ENCODE data around the gene TBL1Y.
A peak's percentile ranks its signal among the peaks of the same experiment; 100 is the strongest.
"Not testable (repeated sequence)": the region's sequence is repeated elsewhere in the genome, so short reads cannot be mapped to it uniquely, and the experiment has no call there.

TBL1Y gene

DNA sequence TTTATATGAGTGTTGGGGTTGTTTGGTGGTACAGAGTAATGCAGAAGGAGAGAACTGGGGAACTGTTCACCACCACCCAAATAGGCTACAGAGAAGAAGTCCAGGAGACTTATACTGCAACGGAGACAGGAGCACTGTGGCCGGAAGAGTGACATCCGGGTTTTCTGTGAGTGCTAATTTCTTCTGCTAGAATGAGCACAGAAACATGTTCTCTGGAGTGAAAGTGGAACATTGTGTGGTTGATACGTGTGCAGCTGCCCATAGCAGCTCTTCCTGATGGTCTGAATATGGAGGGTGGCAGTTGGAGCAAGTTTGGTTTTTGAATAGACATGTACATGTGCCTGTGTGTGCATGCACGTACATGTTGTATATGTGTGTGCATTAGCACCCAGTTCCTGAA lies 67.3 kb downstream of the TBL1Y start:
- no peak for DNase-seq

DNA sequence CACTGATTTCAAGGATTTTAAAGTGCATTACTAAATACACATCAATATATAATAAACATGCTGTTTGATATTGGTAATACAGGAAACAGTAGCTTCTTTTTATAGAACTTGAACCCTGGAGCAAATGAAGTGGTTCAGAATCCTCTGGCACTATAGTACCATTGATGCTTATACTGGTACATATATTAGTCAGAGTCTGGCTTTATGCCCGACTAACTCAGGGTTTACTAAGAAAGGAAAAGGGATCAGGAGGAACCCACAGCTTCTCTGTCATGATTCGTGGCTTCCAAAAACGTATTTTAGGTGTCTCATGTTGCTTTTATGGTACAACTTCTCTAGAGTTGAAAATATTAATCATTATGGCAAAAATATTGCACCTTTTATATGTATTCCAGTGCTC lies 72.7 kb downstream of the TBL1Y start:
- DNase-seq = no peak

DNA sequence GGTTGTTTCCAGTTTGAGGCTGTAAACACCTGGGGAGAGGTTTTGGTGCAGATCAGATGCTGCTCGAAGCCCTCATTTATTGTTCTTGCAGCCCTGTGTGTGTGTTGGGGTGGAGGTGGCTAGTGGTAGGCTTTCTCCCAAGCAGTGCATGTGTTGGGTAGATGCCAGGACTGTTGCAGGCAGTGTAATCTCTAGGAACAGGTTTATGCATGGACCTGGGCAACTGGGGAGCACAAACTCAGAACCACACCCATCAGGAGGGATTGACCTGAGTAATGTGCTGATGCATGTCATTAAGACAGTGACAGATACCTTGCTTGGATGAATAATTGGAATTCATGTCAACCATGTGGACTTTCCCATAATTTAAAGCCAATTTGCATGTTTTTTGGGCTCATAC lies 77.3 kb downstream of the TBL1Y start:
- peak; percentile 49 for DNase-seq

DNA sequence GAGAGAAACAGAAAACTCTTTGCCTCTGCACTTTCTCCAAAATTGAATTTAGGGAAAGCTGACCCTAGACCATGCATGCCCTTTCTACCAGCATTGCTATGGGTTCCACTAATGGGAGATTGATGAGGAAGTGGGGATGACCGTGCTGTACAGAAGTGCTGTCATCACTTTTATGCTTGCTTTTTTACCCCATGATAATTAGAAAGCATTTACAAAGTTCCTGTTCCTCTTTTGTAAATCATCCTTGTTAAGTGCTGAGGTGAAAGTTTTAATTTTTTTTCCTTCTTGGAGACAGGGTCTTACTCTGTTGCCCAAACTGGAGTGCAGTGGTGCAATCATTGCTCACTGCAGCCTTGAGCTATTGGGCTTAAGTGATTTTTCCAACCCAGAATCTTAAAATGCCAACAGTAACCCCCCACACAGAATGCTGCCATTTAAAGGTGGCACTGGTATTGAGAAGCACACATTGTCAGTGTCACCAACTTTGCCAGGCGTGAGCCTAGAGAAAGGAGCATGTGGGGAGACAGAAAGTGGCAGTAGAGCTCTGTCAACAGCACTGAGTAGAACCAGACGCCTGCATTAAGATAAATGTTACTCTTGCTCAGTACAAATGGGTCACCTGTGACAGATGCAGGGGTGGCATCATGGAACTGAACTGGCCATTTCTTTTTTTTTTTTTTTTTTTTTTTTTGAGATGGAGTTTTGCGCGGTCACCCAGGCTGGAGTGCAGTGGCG lies 79.6 kb downstream of the TBL1Y start:
- DNase-seq = no peak

DNA sequence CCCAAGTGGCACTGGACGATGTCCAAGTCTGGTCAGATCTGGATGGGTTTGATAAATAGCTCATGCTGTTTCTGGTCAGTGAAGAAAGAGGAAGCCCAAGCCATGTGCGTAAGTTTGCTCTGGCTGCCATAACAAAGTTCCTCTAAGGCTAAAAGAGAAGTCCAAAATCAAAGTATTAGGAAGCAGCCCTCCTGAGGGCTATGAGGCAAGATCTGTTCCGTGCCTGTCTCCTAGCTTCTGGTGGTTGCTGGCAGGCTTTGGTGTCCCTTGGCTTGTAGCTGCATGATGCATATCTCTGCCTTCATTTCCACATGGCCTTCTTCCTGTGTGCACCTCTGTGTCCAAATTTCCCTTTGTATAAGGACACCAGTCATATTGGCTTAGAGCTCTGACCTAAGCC lies 81.5 kb downstream of the TBL1Y start:
- no peak for DNase-seq

DNA sequence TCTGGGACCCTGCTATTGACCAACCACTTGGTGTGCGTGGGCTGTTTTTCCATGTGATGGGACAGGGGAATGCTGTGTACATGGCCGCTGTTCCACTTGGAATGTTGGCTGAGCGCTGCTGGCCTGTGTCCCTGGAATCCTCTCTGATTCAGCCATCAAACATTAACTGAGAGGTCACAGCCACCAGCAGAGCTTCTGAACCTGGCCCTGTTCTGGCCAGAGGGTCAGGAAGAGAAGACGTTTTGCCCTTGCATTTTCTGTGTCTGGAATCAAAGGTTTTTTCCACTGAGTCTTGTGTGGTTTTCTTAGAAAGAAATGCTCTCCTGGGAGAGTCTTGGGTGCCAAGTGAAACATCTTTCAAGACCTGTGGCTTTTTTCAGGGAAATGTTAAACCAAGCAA lies 85.5 kb downstream of the TBL1Y start:
- DNase-seq = no peak

DNA sequence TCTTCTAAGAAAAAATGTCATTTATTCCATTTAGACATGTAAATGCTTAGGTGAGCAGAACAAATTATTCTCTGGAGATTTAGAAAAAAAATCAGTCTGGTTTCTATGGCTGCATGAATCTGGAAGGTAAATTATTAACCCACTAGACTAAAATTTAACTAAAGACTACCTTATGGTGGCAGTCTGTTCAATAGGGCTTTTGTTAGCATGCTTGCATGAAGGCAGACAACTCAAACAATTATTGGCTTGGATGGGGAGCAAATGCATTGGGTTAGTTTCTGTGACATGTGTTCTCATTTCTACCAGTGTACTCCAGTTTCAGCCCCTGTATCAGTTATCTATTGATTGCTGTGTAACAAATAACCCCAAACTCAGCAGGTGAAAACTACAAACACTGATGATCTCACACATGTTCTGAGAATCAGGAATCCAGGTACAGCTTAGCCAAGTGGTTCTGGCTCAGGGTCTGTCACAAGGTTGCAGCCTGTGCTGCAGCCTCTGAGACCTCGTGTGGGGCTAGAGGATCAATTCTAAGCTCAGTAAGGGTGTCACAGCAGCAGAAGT lies 87.1 kb downstream of the TBL1Y start:
- no peak for DNase-seq

DNA sequence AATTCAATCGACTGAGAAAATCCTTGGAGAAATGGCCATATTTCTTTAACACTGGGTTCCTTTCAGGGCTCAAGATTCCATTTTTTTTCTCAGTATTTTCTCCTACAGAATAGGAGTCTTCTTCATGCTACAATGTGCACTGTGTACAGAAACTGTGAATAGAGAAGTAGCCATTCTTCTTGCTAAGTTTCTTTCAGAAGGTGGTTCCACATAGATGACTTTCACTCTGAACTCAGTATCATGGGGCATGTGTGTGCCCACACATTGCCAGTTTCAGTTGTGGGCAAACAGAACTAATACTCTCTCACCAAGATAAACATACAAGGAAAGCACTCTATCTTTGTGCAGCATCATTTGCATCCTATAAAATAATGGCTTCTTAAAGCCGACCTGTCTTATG lies 89.4 kb downstream of the TBL1Y start:
- DNase-seq = no peak

DNA sequence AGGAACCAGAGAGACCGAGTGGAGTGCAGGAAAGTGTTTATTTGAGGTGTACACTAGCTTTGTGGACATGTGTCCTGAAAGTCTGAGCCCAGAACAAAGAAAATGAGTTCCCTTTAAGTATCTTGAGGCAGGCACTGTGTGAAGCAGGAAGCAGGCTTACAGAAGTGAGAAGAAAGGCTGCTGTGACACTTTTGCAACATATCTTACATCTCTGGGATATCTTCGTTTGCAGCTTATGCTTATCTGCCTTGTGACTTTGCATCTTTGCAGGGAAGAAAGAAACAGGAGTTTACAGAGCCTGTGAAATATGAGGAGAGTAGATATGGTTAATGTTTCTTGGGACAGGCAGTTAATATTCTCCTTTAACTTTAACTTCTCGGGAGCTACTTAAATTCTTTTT lies 92.1 kb downstream of the TBL1Y start:
- DNase-seq = peak; percentile 66

DNA sequence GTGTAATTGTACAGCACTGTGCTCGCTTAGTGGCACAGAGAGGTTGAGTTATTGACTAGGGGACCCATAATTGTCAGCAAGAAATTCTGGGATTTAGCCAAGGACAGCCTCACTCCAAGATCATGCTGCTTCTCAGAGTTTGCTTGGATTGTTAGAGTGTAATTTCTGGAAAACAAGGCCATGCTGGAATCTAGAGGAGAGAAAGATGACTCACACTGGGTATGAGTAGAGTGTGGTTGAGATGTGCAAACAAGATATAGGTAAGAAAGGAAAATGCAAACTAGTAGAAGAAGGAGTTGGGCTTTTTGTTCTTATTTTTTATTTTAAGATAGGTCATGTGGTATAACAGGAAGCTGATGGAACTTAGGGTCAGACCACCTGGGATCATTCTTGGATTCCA lies 97.4 kb downstream of the TBL1Y start:
- DNase-seq = peak; percentile 9

DNA sequence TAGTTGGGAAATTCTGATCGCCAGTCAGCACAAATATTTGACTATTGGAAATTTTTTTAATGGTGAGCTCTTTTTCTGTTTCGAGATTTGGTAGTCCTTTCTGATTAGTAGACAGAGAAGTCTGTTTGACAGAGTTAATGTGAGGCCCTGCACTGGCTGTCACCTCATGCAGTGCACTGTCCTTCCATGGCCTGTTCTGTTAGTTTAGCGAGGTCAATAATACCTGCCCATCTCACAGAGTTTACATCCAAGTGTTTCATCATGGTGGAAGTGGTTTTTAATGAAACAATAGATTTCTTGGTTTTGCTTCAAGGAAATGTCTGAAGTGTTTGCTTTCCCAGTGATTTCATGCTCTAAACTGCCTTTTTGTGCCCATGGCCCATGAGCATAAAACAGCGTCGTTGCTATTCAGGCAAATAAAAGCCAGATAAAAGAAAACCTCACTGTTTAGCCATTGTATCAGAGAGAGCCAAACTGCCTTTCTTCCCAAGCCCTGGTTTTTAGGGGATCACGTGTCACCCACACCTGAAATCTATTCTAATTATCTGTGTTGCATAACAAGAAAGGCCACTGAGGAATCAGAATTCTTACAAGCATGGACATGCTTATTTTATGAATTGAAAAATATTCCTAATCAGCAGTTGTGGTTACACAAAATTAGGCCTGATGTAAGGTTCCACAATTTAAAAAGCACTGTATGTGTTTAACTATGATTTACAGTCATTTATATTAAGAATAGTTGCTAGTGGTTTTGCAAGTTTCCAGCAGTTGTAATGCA lies 98.3 kb downstream of the TBL1Y start:
- DNase-seq = no peak

DNA sequence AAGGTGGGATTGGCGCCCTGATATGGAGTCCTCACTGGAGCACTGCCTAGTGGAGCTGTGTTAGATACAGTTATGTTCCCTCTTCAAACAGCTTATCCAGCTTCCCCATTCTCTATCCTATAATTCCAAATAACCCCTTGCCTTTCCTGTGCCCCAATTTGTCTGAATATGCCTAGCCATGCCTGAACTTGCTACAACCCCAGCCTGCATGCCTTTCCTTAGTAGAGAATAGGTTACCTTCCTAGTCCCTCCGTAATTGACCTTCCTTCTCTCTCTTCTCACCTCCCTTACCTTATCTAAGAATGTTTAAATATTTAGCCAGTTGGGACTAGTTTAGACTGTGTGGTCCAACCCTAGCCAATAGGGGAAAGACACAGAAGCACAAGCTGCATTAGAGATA lies 102.6 kb downstream of the TBL1Y start:
- no peak for DNase-seq

DNA sequence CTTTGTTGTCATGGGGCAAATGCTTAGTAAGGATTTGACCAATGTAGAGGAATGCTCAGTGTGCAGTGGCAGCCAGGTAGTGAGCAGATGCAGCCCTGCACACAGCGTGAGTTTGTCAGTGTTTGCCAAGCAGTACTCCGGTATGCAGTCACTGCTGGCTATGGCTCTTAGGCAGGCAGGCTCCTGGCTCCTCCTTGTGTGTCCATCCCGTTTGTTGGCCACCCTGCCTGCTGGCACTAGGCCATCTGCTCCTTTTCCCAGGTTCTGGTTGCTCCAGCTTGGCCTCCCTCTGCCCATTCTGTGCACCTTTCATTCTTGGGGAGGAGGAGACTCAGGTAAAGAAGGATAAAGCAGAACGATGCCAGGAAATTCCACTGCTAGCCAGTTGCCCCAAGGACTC lies 106.0 kb downstream of the TBL1Y start:
- no peak for DNase-seq

DNA sequence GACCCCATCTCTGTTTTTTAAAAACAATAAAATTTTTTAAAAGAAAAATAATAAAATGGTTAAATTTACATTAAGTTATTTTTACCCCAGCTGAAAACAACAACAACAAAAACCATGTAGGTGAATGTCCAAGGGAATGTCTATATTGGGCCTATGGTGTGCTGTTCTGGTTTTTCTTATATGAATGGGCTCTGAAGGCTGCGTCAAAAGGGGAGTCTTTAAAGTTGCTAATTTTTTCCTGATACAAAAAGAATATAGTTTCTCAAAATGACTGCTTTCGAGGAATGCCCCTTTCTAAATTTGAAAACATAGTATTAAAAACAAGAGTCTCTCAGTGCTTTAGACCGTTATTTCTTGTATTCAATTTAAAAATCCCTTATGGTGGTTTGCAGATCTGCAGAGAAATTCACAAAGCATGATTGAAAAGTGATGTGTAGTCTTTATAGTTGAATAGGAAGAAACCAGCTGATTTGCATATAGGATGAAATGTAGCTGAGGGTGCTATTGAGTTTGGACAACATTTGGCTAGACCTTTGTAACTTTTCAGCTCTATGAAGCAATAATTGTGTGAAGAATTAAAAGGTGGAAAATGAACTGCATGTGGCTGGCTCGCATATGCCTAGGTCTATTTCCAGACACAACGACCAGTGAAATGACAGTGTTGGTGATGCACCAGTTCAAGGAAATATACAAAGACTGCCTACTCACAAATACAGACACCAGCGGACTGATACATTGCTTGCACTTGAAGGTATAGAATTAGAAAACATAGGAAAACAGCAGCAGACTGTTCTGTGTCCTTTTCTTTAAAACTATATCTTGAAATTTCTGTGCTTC lies 107.0 kb downstream of the TBL1Y start:
- no peak for DNase-seq

DNA sequence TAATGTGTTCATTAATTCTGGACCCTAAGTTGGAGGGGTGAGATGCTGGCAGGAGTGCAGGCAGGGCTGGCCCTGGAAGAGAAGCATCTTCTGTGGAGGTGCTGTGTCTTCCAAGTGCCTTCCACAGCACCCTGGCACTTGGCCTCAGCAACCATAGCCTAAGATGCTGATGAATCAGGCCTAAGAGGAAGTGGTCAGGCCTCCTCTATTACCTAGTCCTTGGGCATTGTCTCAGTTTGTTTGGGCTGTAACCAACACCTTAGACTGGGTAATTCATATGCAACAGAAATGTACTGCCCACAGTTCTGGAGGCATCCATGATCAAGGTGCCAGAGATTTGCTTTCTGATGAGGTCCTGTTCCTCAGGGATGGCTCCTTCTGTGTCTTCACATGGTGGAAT lies 128.5 kb downstream of the TBL1Y start:
- no peak for DNase-seq

DNA sequence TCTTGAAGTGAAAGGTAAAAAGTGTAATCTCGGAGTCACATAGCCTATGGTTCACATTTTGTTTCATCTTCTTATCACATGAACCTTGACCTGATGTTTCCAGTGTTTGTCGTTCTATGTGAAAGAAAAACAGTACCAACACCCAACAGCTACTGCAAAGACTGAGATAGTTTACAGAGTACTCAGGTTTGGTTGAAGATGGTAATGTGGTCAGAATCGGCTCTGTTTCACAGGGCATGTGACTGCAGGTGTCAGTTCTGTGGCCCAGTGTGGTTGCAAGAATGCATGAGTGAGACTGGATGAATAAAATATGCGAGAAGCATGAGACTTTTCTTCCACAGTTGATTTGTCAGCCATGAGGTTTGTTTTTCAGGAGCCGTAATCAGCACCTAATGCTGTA lies 130.2 kb downstream of the TBL1Y start:
- no peak for DNase-seq

DNA sequence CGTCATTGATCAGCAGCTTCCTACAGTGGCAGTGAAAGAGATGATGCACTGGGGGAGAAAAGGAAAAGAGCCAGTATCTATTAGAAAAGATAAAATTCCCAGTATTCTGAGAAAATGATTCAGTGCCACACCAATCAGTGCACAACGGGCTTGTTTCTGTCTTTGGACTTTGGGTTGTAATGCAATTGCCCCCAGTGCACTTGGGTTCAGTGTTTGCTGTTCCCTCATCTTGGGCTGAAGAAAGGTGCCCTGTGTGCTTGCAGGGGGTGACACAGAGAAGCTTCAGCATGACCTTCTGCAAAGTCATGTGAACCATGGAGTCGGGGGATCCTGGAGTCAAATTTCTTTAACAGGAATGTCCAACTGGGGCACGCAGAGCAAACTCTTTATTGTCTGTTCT lies 131.5 kb downstream of the TBL1Y start:
- no peak for DNase-seq

DNA sequence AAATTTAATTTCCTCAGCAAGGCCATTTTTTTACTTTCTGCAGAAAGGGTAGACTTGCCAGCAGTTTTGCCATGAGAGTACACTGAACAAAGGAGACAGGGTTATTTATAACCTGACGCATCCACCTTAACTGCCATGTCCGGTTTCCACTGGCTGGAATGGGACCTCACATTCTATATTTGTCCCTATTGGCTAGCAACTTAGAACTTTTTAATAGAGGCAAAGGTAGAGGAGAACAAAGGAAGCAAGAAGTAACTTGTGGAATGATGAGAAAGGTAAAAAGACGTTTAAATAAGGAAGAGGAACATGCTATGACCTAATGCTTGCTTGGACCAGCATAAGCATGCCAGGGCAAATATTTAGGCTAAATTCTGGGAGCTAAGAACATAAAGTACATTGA lies 142.0 kb downstream of the TBL1Y start:
- not testable (repeated sequence) for DNase-seq

DNA sequence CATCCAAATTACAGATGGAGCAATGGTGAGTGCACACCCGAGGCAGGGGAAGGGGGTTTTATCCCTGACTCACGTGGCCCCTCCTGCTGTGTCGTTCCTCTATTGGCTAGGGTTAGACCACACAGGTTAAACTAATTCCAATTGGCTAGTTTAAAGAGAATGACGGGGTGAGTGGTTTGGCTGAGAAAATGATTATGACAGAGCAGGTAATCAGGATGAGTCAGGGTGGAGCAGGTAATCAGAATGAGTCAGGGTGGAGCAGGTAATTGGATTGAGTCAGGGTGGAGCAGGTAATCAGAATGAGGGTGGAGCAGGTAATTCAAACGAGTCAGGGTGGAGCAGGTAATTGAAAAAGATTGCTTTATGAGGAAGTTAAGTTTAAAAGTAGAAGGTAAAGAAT lies 146.4 kb downstream of the TBL1Y start:
- DNase-seq = no peak

DNA sequence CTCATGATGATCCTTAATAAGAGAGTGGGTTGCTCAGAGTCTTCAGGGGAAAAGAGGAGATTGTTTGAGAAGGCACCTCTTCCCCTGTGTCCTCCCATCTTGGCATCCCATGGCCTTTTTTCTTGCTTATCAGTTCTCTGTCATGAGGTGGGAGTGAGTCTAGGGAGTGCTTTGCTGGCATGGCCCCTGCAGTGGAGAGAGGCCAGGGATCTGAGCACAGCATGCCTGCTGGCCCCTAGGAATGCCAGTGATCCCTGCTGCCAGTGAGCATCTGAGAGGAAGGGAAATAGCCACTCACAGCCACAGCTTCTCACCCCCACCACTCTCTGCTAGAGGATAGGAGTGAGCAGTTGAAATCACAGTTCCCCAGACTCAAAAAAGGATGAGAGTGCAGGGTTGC lies 168.2 kb downstream of the TBL1Y start:
- DNase-seq = no peak

DNA sequence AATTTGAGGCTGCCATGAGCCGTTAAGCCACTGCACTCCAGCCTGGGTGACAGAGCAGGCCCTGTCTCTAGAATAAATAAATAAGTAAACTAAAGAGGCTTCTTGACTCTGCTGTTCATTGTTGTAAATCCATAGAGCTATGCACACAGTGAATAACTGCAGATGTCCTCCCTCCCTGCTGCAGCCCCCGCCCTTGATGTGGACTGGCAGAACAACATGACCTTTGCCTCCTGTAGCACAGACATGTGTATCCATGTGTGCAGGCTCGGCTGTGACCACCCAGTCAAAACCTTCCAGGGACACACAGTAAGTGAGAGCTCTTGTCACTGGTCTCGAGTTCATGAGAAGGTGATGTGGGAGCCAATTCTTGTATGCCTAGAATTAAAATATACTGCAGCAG lies 170.1 kb downstream of the TBL1Y start:
- DNase-seq = not testable (repeated sequence)

DNA sequence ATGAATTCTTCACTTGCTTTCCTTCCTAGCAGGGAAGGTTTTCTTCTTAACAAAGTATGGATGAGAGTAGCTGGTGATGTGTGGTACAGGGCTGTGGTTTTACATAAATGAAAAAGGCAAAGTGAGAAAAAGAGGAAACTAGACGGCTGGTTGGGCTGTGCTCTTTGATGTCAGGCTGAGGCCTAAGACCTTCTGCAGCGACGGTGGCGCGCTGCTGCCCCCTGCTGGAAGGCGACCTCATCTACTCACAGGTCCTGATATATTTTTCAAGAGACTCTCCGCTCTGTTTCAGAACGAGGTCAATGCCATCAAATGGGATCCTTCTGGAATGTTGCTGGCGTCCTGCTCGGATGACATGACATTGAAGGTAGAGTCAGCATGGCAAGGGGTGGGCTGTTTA lies 175.1 kb downstream of the TBL1Y start:
- peak; percentile 82 for DNase-seq

DNA sequence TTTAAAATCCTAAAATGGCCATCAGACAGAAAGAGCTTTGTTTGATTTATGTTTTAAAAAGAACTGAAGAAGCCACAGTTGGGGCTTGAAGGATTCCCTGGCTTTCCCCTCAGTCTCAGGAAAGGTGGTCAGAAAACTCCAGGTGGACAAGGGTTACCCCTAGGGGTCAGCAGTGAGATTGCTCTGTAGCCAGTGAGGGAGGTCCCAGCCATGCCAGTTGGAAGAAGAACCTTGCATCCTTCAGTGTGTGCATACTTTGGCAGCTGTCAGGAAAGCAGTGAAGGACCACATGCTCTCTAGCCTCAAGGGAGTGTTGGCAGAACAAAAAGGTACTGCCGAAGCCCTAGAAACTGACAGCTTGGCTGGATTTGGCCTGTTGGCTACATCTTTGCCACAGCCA lies 182.3 kb downstream of the TBL1Y start:
- peak; percentile 21 for DNase-seq

Measured in hematopoietic multipotent progenitor cell treated with erythropoietin and hydrocortisone succinate and interleukin-3 and kit ligand, for 6 days (in vitro differentiated cells).